Measurements from ENCODE around the gene VPS13D. TPM values are rescaled to one million over a fixed set of nuclear protein-coding genes. Genes with fewer than 3 reads are reported as not detected.

Gene VPS13D
- total RNA-seq, 1 donor from 2014 or later, result 25.8 TPM

DNA sequence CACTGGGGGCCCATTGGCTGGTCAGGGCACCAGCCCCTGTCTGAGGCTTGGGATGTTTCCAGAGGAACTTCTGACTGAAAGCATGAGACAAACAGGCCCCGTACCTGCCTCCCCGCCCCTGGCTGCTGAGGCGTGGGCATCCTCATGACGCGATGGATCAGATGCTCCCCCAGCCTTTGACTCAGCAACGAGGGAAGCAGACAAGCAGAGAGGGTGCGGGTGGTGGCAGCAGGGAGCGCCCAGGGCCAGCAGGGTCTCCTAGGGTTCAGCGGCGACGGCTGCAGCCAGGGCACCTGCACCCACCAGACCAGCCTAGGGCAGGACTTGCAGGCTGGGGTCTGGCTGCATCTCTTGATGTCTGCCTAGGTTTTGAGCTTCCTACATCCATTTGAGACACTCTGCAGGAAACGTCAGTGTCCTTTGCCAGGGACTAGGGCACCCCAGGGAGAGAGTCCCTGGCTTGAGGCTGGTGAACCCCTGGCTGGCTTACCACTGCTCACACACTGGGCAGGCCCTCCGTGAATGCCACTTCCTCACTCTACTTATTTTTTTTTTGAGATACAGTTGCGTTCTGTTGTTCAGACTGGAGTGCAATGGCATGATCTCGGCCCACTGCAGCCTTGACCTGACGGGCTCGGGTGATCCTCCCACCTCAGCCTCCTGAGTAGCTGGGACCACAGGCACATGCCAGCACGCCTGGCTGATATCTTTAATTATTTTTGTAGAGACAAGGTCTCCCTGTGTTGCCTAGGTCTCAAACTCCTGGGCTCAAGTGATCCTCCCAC, 324.9 kb downstream of the VPS13D start:
- Histone ChIP-seq H3K27me3 (ENCODE audit: control insufficient read depth, insufficient read depth, low read length) (peaks cover 17% of the 10 kb centered on the region), H3K36me3 (ENCODE audit: control insufficient read depth, insufficient read depth, low read length) (no peaks in the 10 kb centered on the region), H3K4me3 (ENCODE audit: low read depth, low read length) (no peak overlapping the region)
- TF ChIP-seq, protein P1, sequence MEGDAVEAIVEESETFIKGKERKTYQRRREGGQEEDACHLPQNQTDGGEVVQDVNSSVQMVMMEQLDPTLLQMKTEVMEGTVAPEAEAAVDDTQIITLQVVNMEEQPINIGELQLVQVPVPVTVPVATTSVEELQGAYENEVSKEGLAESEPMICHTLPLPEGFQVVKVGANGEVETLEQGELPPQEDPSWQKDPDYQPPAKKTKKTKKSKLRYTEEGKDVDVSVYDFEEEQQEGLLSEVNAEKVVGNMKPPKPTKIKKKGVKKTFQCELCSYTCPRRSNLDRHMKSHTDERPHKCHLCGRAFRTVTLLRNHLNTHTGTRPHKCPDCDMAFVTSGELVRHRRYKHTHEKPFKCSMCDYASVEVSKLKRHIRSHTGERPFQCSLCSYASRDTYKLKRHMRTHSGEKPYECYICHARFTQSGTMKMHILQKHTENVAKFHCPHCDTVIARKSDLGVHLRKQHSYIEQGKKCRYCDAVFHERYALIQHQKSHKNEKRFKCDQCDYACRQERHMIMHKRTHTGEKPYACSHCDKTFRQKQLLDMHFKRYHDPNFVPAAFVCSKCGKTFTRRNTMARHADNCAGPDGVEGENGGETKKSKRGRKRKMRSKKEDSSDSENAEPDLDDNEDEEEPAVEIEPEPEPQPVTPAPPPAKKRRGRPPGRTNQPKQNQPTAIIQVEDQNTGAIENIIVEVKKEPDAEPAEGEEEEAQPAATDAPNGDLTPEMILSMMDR (IDR thresholded peaks at IDR 0.05; ENCODE audit: insufficient read depth, low read length, severe bottlenecking), result no peak
- FAIRE-seq (no peak), DNase-seq (ENCODE audit: low read depth) (no peak)

DNA sequence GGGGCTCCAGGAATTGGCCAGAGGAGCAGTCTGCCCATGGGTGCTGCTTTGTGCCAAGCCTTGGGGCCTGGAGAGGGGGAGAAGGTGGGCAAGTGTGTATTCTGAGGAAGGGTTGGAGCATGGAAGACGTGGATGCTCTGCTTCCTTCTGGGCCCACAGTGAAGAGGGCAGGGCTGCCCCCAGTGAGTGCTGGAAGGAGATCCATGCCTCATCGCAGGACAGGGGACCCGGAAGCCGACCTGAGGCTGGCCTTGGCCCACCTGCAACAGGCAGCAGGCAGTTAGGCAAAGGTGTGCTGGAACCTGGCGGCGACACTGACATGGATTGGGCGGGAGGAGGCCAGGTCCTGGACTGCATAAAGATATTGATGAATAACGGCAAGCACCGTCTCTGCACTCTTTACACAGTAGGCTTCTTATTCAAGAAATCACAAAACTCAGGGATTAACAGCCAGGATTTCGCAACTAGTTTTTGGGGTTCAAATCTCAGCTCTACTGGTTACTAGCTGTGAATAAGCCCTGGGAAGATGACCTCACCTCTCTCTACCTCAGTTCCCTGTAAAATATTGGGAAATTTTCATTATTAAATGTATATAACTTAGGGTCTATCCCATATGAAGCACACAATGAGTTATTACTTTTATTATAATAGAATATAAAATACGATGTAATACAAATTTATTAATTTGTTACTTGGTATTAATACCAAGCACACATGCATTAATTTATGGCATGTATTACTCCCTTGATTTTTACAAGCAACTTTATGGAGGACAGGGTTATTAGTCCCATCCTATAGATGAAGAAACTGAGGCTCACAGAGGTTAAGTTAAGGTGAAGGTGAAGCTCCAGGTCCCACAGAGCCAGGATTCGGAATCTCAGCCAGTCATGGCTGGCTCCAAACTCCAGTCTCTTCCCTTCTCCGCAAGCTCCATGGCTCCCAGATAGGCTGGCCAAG, 325.9 kb downstream of the VPS13D start:
- Histone ChIP-seq H3K27me3 (ENCODE audit: control insufficient read depth, insufficient read depth, low read length) (peaks cover 16% of the 10 kb centered on the region), H3K4me3 (ENCODE audit: low read depth, low read length) (no peak overlapping the region), H3K36me3 (ENCODE audit: control insufficient read depth, insufficient read depth, low read length) (no peaks in the 10 kb centered on the region)
- DNase-seq (ENCODE audit: low read depth) (no peak), FAIRE-seq (no peak)
- TF ChIP-seq, protein P1 (IDR thresholded peaks at IDR 0.05; ENCODE audit: insufficient read depth, low read length, severe bottlenecking), result no peak

DNA sequence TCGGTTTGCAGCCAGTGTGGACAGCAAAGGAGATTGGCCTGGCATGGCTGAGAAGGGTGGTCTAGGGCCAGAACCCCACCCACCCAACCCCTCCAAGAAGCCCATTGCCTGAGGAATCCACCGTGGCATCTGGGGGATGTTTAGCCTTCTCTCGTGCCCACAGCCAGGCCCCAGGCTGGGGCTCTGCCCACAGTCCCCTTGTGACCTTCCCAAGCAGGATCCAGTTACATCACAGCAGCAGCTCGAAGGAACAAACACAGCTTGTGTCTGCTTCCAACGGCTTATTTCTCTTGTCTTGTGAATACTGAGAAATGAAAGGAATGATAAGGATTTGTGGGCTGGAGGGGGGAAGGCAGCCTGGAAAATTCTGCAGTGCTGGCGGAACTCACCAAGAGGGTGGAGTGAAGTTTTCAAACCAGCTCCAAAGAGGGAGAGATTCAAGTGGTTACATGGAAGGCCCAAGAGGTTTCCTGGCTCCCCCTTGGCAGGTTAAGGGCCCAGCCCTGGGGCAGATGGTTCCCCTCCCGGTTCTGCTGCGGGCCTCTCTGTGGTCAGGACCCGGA, 326.6 kb downstream of the VPS13D start:
- Histone ChIP-seq H3K36me3 (ENCODE audit: control insufficient read depth, insufficient read depth, low read length) (no peaks in the 10 kb centered on the region), H3K27me3 (ENCODE audit: control insufficient read depth, insufficient read depth, low read length) (peaks cover 15% of the 10 kb centered on the region), H3K4me3 (ENCODE audit: low read depth, low read length) (no peak overlapping the region)
- DNase-seq (ENCODE audit: low read depth) (no peak), FAIRE-seq (no peak)
- TF ChIP-seq, protein P1 (IDR thresholded peaks at IDR 0.05; ENCODE audit: insufficient read depth, low read length, severe bottlenecking), result no peak

DNA sequence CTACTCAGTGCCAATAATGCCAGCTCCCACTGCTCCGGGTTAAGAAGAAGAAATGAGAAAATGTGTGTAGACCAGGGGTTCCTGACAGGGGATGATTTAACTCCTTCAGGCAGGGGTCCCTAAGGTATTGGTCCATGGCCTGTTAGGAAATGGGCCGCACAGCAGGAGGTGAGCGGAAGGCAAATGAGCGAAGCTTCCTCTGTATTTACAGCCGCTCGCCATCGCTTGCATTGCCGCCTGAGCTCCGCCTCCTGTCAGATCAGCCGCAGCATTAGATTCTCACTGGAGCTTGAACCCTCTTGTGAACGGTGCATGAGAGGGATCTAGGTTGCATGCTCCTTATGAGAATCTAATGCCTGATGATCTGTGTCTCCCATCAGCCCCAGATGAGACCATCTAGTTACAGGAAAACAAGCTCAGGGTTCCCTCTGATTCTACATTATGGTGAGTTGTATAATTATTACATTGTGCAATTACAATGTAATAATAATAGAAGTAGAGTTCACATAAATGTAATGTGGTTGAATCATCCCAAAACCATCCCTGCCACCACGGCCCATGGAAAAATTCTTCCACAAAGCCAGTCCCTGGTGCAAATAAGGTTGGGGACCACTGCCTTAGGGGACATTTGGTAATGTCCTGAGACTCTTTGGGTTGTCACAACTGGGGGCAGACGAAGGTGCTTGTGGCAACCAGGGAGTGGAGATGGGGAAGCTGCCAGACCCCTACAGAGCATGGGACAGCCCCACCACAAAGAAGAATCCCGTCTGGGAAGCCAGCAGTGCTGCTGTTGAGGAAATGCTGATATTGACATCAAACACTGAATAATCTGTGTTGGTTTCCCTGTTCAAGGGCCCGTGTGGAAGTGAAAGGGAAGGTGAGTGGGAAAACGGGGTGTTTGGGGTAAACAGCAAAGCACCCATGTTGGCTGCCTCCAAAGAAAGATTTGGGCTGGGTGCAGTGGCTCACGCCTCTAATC, 327.4 kb downstream of the VPS13D start:
- peaks cover 11% of the 10 kb centered on the region for H3K27me3 ChIP-seq (ENCODE audit: control insufficient read depth, insufficient read depth, low read length)
- no peaks in the 10 kb centered on the region for H3K36me3 ChIP-seq (ENCODE audit: control insufficient read depth, insufficient read depth, low read length)
- TF ChIP-seq, protein P1 (IDR thresholded peaks at IDR 0.05; ENCODE audit: insufficient read depth, low read length, severe bottlenecking), result no peak
- FAIRE-seq (no peak), DNase-seq (ENCODE audit: low read depth) (no peak)
- H3K4me3 ChIP-seq (ENCODE audit: low read depth, low read length), result no peak overlapping the region

DNA sequence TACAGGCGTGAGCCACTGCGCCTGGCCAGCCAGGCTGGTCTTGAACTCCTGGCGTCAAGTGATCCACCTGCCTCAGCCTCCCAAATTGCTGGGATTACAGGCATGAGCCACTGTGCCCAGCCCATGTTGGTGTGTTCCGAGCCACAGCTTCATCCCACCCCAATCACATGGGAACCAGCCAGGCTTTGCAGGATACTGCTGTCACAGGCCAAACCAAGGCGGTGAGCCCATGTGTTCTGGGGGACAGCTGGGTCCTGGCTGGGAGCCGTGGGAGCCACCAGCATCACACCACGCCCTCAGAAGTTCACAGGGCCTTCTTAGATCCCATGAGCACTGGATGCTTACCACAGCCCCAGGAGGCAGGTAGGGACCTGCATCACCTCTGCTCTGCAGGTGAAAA, 331.3 kb downstream of the VPS13D start:
- Histone ChIP-seq H3K27me3 (ENCODE audit: control insufficient read depth, insufficient read depth, low read length) (peaks cover 4% of the 10 kb centered on the region), H3K36me3 (ENCODE audit: control insufficient read depth, insufficient read depth, low read length) (no peaks in the 10 kb centered on the region), H3K4me3 (ENCODE audit: low read depth, low read length) (no peak overlapping the region)
- TF ChIP-seq, protein P1 (IDR thresholded peaks at IDR 0.05; ENCODE audit: insufficient read depth, low read length, severe bottlenecking), result no peak
- no peak for FAIRE-seq
- DNase-seq (ENCODE audit: low read depth), result no peak

Data from bronchial epithelial cell (primary cell).